Spleen (tissue), 11 donors: ENCODE data around the gene TMTC2. TPM values are rescaled to one million over a fixed set of nuclear protein-coding genes. Genes with fewer than 3 reads are reported as not detected.

Experiments
- DNase-seq: peaks from one replicate; pipeline ENCODE4 v3.0.0-alpha.2; 2020
- H3K27ac ChIP-seq, 8 donors: fragments of 200-600 bp; sonication (generic) in 7 of 8; 1 replicate in 4 of 8; 2 replicates in 4 of 8; pipeline versions ENCODE4 v1.5.0 to v1.8.0; 2016 to 2021; ENCODE audit warnings: inconsistent platforms in 4 of 8, mild to moderate bottlenecking in 4 of 8, moderate library complexity in 1 of 8
- H3K27me3 ChIP-seq, 7 donors: fragments of 200-600 bp; sonication (generic) in 6 of 7; replicated peaks in 1 of 7; 1 replicate in 4 of 7; 2 replicates in 3 of 7; pipeline versions ENCODE4 v1.5.0 to v1.8.0; 2016 to 2021; ENCODE audit warnings: inconsistent platforms in 3 of 7, mild to moderate bottlenecking in 1 of 7
- H3K36me3 ChIP-seq, 6 donors: fragments of 200-600 bp; sonication (generic) in 5 of 6; 1 replicate in 4 of 6; 2 replicates in 2 of 6; pipeline versions ENCODE4 v1.5.0 to v1.8.0; 2016 to 2021; ENCODE audit warnings: inconsistent platforms in 2 of 6
- H3K4me1 ChIP-seq, 6 donors: fragments of 200-600 bp; sonication (generic) in 5 of 6; 1 replicate in 3 of 6; 2 replicates in 3 of 6; pipeline versions ENCODE4 v1.5.0 to v1.8.0; 2016 to 2021; ENCODE audit warnings: inconsistent platforms in 3 of 6
- H3K4me3 ChIP-seq, 8 donors: fragments of 200-600 bp; sonication (generic) in 7 of 8; 1 replicate in 4 of 8; 2 replicates in 4 of 8; pipeline versions ENCODE4 v1.5.0 to v1.8.0; 2016 to 2021; ENCODE audit warnings: inconsistent platforms in 4 of 8, mild to moderate bottlenecking in 4 of 8, moderate library complexity in 2 of 8
- H3K9me3 ChIP-seq, 8 donors: fragments of 200-600 bp; sonication (generic) in 7 of 8; 1 replicate in 4 of 8; 2 replicates in 4 of 8; pipeline versions ENCODE4 v1.5.0 to v1.8.0; 2016 to 2021; ENCODE audit warnings: inconsistent platforms in 4 of 8
- POLR2A ChIP-seq, 3 donors: fragments of 450-650 bp; IDR thresholded peaks; one replicate each; pipeline ENCODE4 v1.5.1; 2017; ENCODE audit warnings: antibody characterized with exemption in 3 of 3, mild to moderate bottlenecking in 1 of 3
- POLR2AphosphoS5 ChIP-seq, 3 donors: sonication (generic); formaldehyde crosslinking; IDR thresholded peaks; one replicate each; pipeline ENCODE4 v1.5.1; 2017; ENCODE audit warnings: antibody characterized with exemption in 3 of 3
- WGBS, 5 donors: extraction: QIAGEN DNeasy Blood & Tissue Kit in 3 of 5; methylation state at CpG; one replicate each; pipeline versions ENCODE4 v1.1.5 to v1.1.7; 2013 to 2018; 5-methylcytosine and 5-hydroxymethylcytosine counted together
- intact Hi-C: fragments of 100-400 bp; cut with DNase I; formaldehyde crosslinking; loops from one replicate; pipeline ENCODE4 v1.15.0; 2023; ENCODE audit warnings: low total_unique reads
- polyA plus RNA-seq, 3 donors: library from polyadenylated mRNA; stranded (reverse); fragments of 200-250 nt; gene quantifications; one replicate each; pipeline ENCODE4 v1.2.1, GENCODE V29; 2013
- total RNA-seq, 7 donors: library from RNA; depleted of rRNA in 3 of 7; stranded (reverse); fragments of >200 nt in 3 of 7; fragmentation: NEBNext Ultra II Directional in 4 of 7; extraction: Animal tissue kit (Norgen Biotek cat#: 25700) in 4 of 7; gene quantifications; one replicate each; pipeline versions ENCODE4 v1.1.0 to v1.2.1, GENCODE V29; 2016 to 2021
- TF ChIP-seq, protein P1 (sequence below), 11 experiments: fragments of 200-600 bp in 7 of 11; fragments of 450-650 bp in 4 of 11; sonication (generic) in 4 of 11; IDR thresholded peaks in 8 of 11; conservative IDR thresholded peaks in 3 of 11; 1 replicate in 7 of 11; 2 replicates in 4 of 11; pipeline versions ENCODE4 v1.4.0 to v1.8.0; 2016 to 2021; ENCODE audit warnings: antibody characterized with exemption in 11 of 11, inconsistent platforms in 4 of 11, mild to moderate bottlenecking in 1 of 11
- donor health status: healthy with polysubstance abuse.
- donor health status: DM: no; HTN: no; CAD: no; lungs with moderate emphysema.
- donor health status: DM: no; HTN: no; CAD: no.
- donor health status: Bipolar disorder and iron deficiency.
- donor health status: healthy.
- donor health status: DM: no; HTN: no; CAD: no.
- donor health status: DM: yes; HTN: yes; CAD: no.

The TMTC2 gene
- total and polyA plus RNA-seq, 10 donors, result 0.74 to 8.5 (median 4.0) TPM

DNA sequence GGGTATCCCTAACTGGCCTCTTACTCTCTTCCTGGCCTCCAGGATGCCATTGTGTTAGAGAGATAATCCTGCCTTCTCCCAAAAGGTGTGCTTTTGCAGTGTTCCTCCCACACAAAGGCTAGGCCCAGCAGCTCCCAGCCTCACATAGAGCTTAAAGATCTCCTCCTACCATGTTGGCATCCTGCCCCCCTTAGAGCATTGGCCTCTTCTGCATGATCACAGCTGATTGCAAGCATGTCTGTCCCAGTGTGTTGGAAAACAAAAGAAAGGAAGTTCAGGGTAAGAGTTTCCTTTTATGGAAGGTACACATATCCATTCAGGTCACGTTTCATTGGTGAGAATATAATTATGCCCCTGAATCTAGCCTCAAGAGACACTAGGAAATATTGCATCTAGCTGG lies 405.4 kb downstream of the TMTC2 start:
- intact Hi-C loops, result no loop called here
- Histone ChIP-seq H3K9me3 (peaks cover 0 to 9% (median 0%) of the 10 kb centered on the region in 8 donors), H3K36me3 (no peaks in the 10 kb centered on the region), H3K27me3 (no peaks in the 10 kb centered on the region), H3K4me3 (no peak overlapping the region), H3K27ac (no peak overlapping the region), H3K4me1 (no peaks in the 10 kb centered on the region)
- no peak for TF ChIP-seq POLR2A (IDR thresholded peaks at IDR 0.05)
- no peak for TF ChIP-seq POLR2AphosphoS5 (IDR thresholded peaks at IDR 0.05)
- TF ChIP-seq, protein P1, sequence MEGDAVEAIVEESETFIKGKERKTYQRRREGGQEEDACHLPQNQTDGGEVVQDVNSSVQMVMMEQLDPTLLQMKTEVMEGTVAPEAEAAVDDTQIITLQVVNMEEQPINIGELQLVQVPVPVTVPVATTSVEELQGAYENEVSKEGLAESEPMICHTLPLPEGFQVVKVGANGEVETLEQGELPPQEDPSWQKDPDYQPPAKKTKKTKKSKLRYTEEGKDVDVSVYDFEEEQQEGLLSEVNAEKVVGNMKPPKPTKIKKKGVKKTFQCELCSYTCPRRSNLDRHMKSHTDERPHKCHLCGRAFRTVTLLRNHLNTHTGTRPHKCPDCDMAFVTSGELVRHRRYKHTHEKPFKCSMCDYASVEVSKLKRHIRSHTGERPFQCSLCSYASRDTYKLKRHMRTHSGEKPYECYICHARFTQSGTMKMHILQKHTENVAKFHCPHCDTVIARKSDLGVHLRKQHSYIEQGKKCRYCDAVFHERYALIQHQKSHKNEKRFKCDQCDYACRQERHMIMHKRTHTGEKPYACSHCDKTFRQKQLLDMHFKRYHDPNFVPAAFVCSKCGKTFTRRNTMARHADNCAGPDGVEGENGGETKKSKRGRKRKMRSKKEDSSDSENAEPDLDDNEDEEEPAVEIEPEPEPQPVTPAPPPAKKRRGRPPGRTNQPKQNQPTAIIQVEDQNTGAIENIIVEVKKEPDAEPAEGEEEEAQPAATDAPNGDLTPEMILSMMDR (IDR thresholded peaks at IDR 0.05 in 8 of 11, conservative IDR thresholded peaks at IDR 0.05 in 3 of 11), result no peak
- DNase-seq, result no peak
- 55 to 87% (median 78%) methylated on average over 1 of the region's 1 CpG for whole genome bisulfite sequencing, 5 donors

- Histone ChIP-seq H3K4me1 (no peaks in the 10 kb centered on the region), H3K27me3 (no peaks in the 10 kb centered on the region), H3K36me3 (no peaks in the 10 kb centered on the region), H3K27ac (no peak overlapping the region), H3K4me3 (no peak overlapping the region), H3K9me3 (peaks cover 0 to 9% (median 0%) of the 10 kb centered on the region in 8 donors)
- TF ChIP-seq, protein P1 (IDR thresholded peaks at IDR 0.05 in 8 of 11, conservative IDR thresholded peaks at IDR 0.05 in 3 of 11), result no peak
- TF ChIP-seq POLR2AphosphoS5 (IDR thresholded peaks at IDR 0.05), result no peak
- TF ChIP-seq POLR2A (IDR thresholded peaks at IDR 0.05), result no peak
- intact Hi-C loops, result no loop called here
- no peak for DNase-seq
- WGBS, 5 donors, result 76 to 84% (median 83%) methylated on average over 5 of the region's 5 CpGs
Observed at GRCh38 chr12:83092606-83093005, 405.9 kb downstream of the TMTC2 start.

- peaks cover 0 to 9% (median 0%) of the 10 kb centered on the region in 8 donors for H3K9me3 ChIP-seq
- TF ChIP-seq, protein P1 (IDR thresholded peaks at IDR 0.05 in 8 of 11, conservative IDR thresholded peaks at IDR 0.05 in 3 of 11), result no peak
- TF ChIP-seq POLR2AphosphoS5 (IDR thresholded peaks at IDR 0.05), result no peak
- no peak for TF ChIP-seq POLR2A (IDR thresholded peaks at IDR 0.05)
- 47 to 61% (median 56%) methylated on average over 1 of the region's 1 CpG for WGBS, 5 donors
- H3K36me3 ChIP-seq, result no peaks in the 10 kb centered on the region
- no peak overlapping the region for H3K4me3 ChIP-seq
- DNase-seq, result no peak
- H3K4me1 ChIP-seq, result no peaks in the 10 kb centered on the region
- H3K27ac ChIP-seq, result no peak overlapping the region
- intact Hi-C loops, result no loop called here
- no peaks in the 10 kb centered on the region for H3K27me3 ChIP-seq
Observed at GRCh38 chr12:83093426-83093825, 406.7 kb downstream of the TMTC2 start.

- no peak for DNase-seq
- Histone ChIP-seq H3K27ac (no peak overlapping the region), H3K4me3 (no peak overlapping the region), H3K36me3 (no peaks in the 10 kb centered on the region), H3K4me1 (no peaks in the 10 kb centered on the region), H3K27me3 (no peaks in the 10 kb centered on the region), H3K9me3 (peaks cover 0 to 9% (median 0%) of the 10 kb centered on the region in 8 donors)
- intact Hi-C loops, result no loop called here
- 78 to 86% (median 83%) methylated on average over 5 of the region's 5 CpGs for WGBS, 5 donors
- TF ChIP-seq POLR2A (IDR thresholded peaks at IDR 0.05) (no peak), POLR2AphosphoS5 (IDR thresholded peaks at IDR 0.05) (no peak)
- TF ChIP-seq, protein P1 (IDR thresholded peaks at IDR 0.05 in 8 of 11, conservative IDR thresholded peaks at IDR 0.05 in 3 of 11), result no peak
Observed at GRCh38 chr12:83097643-83098342, 411.1 kb downstream of the TMTC2 start.
